HL-60 (cell line): ENCODE results near the gene AHRR.

Source experiments
- DNase-seq, 2 experiments: peaks; one replicate each; pipeline ENCODE4 v3.0.0-alpha.2; 2010 to 2020; ENCODE audit warnings: low read depth in 1 of 2, low spot score in 1 of 2
- H3K27ac ChIP-seq: fragments of 250-450 bp; sonication (Bioruptor Pico); replicated peaks from 2 replicates; pipeline ENCODE4 v1.5.1; 2020; ENCODE audit warnings: mild to moderate bottlenecking, moderate library complexity
- H3K27me3 ChIP-seq: fragments of 250-450 bp; sonication (Bioruptor Pico); 2 replicates; pipeline ENCODE4 v1.5.1; 2021; ENCODE audit warnings: mild to moderate bottlenecking, moderate library complexity; ENCODE audit not compliant: insufficient read depth, poor library complexity, severe bottlenecking
- H3K4me3 ChIP-seq: replicated peaks from 2 replicates; pipeline ENCODE4 v1.5.1; 2011; ENCODE audit warnings: mild to moderate bottlenecking, control low read depth, low read length; ENCODE audit not compliant: insufficient read depth
- GABPA ChIP-seq: IDR thresholded peaks from 2 replicates; pipeline ENCODE4 v1.6.1; 2012; ENCODE audit warnings: low read depth
- POLR2AphosphoS5 ChIP-seq: IDR thresholded peaks from 2 replicates; pipeline ENCODE4 v1.6.1; 2012; ENCODE audit warnings: low read depth
- REST ChIP-seq: IDR thresholded peaks from 2 replicates; pipeline ENCODE4 v1.6.1; 2012; ENCODE audit warnings: low read depth; ENCODE audit not compliant: insufficient replicate concordance
- SPI1 ChIP-seq: IDR thresholded peaks from 2 replicates; pipeline ENCODE4 v1.6.1; 2012; ENCODE audit warnings: low read depth, mild to moderate bottlenecking, borderline replicate concordance
- TF ChIP-seq, protein P1 (sequence below): IDR thresholded peaks from one replicate; pipeline ENCODE4 v1.5.1; 2011; ENCODE audit warnings: low read length, control low read depth, inconsistent platforms; ENCODE audit not compliant: insufficient read depth

Gene AHRR

GRCh38 chr5:478982-479535 is 157.5 kb downstream of the AHRR start:
- TF ChIP-seq GABPA (no peak), REST (no peak), SPI1 (no peak), POLR2AphosphoS5 (no peak)
- TF ChIP-seq, protein P1, sequence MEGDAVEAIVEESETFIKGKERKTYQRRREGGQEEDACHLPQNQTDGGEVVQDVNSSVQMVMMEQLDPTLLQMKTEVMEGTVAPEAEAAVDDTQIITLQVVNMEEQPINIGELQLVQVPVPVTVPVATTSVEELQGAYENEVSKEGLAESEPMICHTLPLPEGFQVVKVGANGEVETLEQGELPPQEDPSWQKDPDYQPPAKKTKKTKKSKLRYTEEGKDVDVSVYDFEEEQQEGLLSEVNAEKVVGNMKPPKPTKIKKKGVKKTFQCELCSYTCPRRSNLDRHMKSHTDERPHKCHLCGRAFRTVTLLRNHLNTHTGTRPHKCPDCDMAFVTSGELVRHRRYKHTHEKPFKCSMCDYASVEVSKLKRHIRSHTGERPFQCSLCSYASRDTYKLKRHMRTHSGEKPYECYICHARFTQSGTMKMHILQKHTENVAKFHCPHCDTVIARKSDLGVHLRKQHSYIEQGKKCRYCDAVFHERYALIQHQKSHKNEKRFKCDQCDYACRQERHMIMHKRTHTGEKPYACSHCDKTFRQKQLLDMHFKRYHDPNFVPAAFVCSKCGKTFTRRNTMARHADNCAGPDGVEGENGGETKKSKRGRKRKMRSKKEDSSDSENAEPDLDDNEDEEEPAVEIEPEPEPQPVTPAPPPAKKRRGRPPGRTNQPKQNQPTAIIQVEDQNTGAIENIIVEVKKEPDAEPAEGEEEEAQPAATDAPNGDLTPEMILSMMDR = no peak
- Histone ChIP-seq H3K27me3 (peaks cover 63% of the 10 kb centered on the region), H3K4me3 (no peak overlapping the region), H3K27ac (no peak overlapping the region)
- DNase-seq = no peak

- Histone ChIP-seq H3K27me3 (peaks cover 66% of the 10 kb centered on the region), H3K4me3 (no peak overlapping the region), H3K27ac (no peak overlapping the region)
- no peak for DNase-seq
- TF ChIP-seq REST (no peak), SPI1 (no peak)
- TF ChIP-seq, protein P1 = no peak
These were observed 158.2 kb downstream of the AHRR start for GRCh38 chr5:479566-480319.

DNA sequence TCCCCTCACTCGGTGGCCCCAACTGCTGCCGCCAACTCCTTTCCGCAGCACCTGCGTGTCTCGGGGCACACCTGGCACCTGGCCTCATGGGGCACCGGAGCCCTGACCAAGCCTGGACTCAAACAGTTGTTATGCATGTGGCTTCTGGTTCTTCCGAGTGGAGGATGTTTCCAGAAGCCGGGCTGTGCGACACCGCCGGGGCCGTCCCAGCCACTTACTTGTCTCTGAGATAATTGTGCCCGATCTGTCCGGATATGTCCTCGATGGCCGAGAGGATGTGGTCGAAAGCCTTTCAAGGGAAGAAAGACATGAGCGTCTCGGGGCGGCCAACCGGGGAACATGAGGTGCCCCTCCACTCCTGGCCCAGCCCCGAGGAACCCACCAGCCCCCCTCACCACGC is 159.8 kb downstream of the AHRR start:
- TF ChIP-seq, protein P1 = no peak
- TF ChIP-seq SPI1 (no peak), POLR2AphosphoS5 (no peak), GABPA (no peak), REST (no peak)
- no peak for DNase-seq
- Histone ChIP-seq H3K4me3 (no peak overlapping the region), H3K27me3 (peaks cover 59% of the 10 kb centered on the region), H3K27ac (no peak overlapping the region)
